GM18511 (cell line): Measurements from ENCODE around the gene SRRM3.
"Not testable (repeated sequence)": the region's sequence is repeated elsewhere in the genome, so short reads cannot be mapped to it uniquely, and the experiment has no call there.

Source experiments
- ATAC-seq: cut with Tn5 transposase; IDR thresholded peaks from one replicate; pipeline ENCODE4 v1.9.1; 2021; ENCODE audit warnings: mild to moderate bottlenecking, moderate library complexity; ENCODE audit not compliant: unreplicated experiment

SRRM3 gene

DNA sequence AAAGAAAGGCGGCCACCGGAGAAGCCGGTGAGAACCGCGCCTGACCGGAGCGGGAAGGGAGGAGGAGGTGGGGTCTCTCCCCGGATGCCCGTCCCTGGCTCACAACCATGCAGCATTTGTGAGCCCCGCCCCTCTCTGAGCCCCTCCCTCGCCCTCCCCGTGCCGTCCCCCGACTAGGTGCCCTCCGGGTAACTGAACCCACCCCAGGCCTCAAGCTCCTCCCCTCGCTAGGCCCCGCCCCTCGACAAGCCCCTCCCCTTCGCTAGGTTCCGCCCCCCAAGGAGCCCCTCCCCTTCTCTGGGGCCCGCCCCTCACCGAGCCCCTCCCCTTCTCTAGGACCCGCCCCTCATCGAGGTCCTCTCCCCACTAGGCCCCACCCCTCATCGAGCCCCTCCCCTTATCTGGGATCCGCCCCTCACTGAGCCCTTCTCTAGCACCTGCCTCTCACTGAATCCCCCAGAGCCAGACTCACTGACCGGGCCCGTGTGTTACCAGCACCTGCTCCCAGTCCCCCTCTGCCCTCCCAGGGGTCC lies 58.5 kb downstream of the SRRM3 start:
- no peak for ATAC-seq

DNA sequence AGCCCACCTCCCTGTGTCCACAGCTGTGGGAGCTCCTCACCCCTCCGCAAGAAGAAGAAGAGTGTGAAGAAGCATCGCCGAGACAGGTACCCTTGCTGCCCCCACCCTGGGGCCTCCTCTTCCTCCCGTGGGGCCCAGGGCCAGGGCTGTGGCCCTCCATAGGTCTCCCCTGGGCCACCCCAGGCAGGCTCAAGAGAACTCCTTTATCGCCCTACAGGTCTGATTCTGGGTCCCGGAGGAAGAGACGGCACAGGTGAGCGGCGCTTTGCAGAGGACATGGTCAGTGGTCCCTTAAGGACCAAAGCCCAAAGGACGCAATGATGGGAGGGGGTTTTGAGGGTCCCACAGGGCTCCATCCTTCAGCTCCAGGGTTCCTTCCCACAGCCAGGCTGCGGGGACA lies 59.6 kb downstream of the SRRM3 start:
- ATAC-seq, result no peak

DNA sequence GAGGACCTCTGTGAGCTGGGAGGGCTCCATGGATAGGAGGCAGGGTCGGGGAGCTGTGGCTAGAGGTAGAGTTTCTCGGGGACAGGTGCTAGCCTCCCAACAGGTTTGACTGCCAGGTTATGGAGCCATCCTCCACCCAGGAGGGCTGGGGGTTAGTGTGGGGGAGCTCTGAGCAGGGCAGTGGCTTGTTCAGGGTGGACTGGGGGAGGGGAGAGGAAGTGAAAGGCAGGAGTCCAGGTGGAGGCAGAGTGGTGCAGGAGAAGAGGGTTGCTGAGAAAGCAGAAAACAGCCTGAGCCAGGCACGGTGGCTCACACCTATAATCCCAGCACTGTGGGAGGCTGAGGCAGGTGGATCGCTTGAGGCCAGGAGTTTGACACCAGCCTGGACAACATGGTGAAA lies 60.2 kb downstream of the SRRM3 start:
- no peak for ATAC-seq

DNA sequence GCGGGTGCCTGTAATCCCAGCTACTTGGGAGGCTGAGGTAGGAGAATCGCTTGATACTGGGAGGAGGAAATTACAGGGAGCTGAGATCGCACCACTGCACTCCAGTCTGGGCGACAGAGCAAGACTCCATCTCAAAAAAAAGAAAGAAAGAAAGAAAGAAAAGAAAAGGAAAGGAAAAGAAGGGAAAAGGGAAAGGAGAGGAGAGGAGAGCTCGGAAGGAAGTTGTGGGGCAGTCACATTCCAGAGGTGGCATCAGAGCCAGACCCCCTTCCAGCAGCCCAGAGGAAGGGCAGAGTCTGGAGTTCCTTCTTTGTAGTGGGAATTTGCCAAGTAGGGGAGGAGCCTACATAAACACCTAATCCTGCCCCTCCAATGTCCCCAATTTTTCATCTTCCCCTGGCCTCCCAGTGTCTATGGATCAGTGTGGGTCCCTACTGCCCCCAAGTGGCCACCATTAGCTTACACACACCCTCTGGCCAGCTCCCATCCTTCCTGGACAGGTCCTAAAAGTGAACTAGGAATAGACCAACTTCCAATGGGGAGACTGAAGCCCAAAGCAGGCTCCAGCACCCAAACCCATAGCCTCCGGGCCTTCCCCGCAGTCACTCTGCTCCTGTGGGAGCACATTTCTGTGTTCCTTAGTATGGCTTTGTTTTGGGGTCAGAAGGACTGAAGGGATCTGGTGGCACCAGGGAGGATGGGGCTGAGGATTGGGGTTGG lies 61.1 kb downstream of the SRRM3 start:
- no peak for ATAC-seq

GRCh38 chr7:76265299-76265698 lies 63.6 kb downstream of the SRRM3 start:
- ATAC-seq, result no peak

DNA sequence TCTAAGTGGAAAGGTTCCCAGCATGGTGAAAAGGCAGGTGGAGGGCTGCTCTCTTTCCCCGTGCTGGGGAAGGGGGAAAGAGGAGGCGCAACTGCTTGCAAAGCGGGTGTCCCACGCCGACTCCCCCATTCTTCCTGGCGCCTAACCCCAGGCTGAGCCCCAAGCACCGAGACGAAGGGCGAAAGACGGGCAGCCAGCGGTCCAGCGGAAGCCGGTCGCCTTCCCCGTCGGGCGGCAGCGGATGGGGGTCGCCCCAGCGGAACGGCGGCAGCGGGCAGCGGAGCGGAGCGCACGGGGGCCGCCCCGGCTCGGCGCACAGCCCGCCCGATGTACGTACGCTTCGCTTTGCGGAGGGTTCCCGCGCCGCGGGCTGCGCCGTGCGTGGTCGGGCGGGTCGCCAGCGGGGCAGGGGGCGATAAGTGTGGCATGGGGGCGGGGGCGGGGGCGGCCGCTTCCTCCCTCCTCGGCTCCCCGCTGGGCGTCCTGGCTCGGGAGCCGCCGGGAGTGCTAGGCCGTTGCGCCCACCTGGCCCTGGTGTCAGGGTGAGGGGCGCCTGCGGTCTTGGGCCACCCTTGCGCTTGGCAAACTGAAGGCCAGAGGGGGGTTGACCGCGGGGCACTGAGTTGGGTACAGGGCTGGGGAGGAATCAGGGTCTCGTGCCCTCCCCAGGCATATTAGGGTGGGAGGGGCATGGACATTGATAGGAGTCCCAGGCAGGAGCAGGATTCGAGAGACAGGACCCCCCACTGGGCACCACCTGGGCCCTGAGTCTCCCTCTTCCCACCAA lies 65.6 kb downstream of the SRRM3 start:
- ATAC-seq, result no peak

DNA sequence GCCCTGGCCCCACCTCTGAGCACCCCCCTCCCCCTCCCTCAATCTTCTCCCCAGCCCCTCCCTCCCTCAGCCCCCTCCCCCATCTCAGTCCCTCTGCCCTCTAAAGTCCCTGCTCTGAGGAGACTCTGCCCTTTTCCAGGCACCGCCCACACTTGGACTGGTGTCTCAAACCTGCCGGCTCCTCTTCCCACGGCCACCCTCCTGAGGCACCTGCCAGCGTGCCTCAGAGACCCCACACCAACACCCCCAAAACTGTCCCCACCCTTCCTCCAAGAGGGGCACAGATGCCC lies 66.1 kb downstream of the SRRM3 start:
- no peak for ATAC-seq

DNA sequence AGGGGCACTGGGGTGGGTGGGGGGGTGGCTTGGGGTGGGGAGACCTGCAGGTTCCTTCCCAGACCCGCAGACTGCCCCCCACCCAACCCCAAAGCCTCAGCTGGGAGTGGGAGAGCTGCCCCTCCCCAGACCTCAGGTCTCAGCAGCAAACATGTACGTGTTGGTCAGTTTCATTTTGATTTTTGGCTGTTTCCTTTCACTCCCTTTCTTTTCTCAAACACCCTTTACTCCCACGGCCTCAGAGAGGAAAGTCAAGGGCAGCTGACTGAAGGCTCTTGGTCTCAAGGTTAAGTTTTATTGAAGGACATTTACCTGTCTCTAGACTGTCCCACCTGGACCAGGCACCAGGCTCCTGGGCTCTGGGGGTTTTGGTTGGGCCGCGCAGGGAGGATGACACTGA lies 66.7 kb downstream of the SRRM3 start:
- ATAC-seq, result no peak

- no peak for ATAC-seq
Observed at GRCh38 chr7:76269895-76270294, 68.2 kb downstream of the SRRM3 start.

DNA sequence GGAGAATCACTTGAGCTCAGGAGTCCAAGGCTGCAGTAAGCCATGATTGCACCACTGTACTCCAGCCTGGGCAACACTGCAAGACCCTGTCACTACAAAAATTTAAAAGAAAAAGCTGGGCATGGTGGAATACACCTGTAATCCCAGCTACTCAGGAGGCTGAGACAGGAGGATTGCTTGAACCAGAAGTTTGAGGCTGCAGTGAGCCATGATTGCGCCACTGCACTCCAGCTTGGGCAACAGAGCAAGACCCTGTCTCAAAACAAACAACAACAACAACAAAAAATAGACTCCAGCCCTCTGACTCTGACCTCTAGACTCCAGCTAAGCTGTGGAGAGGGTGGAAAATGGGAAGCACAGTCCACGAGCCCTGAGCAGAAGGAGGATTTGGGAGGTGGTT lies 69.7 kb downstream of the SRRM3 start:
- ATAC-seq, result not testable (repeated sequence)

GRCh38 chr7:76272142-76272541 lies 70.4 kb downstream of the SRRM3 start:
- no peak for ATAC-seq

GRCh38 chr7:76272851-76273497 lies 71.3 kb downstream of the SRRM3 start:
- no peak for ATAC-seq

DNA sequence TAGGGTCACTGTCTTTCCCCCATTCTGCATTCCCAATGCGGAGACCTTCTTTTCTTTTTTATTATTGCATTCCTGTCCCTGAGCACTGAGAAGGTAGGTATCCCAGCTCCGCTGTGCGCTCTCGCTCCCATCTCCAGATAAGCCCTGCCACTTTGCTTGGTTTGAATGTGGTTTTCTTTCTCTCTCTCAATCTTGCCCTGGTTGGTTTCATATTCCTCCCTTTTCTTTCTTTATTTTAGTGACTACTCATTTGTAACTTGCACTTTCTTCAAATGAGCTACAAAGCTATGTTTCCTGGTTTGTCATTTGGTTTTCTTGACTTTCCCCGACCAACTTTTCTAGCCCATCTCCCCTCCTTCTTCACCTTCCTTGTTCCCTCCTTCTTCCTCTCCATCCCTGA lies 71.8 kb downstream of the SRRM3 start:
- ATAC-seq, result no peak

DNA sequence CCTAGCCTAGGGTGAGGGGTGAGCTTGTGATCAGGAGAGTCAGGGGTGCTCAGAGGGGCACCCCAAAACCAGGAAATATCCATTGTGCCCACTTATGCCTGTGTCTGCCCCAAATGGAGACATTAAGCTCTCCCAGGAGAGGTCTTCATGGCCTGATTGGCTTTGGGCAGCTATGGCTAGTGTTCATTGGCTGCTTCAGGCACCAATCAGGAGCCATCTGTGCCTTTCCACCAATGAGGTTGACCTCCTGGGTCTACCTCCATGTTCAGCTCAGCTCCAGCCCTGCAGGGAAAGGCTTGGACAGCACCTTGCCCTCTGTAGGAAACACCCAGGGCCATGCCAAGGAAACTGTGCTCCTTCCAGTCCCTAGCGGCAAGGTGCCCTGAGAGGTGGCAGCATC lies 76.8 kb downstream of the SRRM3 start:
- no peak for ATAC-seq

- ATAC-seq, result no peak
Observed at GRCh38 chr7:76280408-76280807, 78.7 kb downstream of the SRRM3 start.

DNA sequence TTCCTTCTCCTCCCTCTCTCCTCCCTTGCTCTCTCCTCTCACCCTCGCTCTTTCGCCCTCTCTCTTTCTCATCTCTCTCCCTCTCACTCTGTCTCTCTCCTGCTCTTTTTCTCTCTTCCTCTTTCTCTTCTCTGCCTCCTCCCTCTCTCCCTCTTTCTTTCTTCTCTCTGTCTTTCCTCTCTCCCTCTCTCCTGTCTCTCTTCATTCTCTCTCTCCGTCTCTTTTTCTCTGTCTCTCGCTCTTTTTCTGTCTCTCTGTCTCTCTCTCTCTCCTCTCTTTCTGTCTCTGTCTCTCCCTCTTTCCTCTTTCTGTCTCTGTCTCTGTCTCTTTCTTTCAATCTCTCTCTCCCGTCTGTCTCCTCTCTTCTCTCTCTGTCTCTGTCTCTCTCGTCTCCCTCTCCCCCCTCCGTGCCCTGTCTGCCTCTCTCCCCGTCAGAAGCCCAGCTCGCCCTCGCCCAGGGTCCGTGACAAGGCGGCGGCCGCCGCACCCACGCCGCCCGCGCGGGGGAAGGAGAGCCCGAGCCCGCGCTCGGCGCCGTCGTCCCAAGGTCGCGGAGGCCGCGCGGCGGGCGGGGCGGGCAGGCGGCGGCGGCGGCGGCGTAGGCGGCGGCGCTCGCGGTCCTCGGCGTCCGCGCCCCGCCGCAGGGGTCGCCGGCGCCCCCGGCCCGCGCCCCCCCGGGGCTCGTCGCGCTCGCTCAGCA lies 79.5 kb downstream of the SRRM3 start:
- no peak for ATAC-seq

- ATAC-seq, result no peak
Observed at GRCh38 chr7:76281706-76282343, 80.1 kb downstream of the SRRM3 start.

- ATAC-seq, result no peak
Observed at GRCh38 chr7:76282344-76283253, 80.9 kb downstream of the SRRM3 start.

DNA sequence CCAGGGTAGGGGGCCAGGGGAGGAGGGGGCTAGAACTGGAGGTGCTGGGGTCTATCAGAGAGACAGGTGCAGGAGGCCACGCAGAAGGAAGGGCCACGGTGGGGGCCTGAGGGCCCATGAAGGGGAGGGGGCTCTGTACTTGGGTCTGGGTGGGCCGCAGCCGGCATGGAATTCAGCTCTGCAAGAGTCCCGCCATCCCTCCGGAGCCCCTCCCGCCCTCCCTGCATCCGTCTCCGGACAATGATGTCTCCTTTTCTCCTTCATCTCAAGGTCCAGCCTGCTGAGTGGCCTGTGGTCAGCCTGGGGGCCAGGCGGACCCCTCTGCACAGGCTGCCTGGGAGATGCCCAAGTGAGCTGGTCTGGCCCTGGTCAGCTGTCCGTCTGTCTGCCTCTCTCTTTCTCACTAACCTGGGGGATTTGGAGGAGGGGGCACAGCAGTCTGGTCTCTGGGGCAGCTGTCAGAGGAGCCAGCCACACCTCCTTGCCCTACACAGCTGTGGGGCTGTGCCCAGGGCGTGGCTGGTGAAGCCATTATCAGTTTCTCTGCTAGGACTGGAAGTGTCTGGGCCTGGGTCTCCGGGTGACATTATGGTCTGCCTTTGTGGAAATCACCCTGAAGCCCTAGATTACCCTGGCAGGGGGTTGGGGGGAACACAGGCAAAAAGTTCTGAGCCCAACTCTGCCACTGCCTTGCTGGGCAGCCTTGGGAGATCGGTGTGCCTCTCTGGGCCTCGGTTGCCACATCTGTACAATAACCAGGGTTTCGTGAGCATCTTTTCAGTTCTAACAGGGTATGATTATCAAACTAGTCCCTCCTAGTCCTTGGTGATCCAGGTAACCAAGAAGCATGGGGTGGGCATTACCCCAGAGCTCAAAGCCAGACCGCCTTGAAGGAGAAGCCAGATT lies 81.8 kb downstream of the SRRM3 start:
- ATAC-seq, result no peak
